Upper lobe of right lung (tissue), 1 donor: ENCODE data around the gene LRP1-AS. TPM values are rescaled to one million over a fixed set of nuclear protein-coding genes. Genes with fewer than 3 reads are reported as not detected.

ENCODE experiments used
- ATAC-seq: fragments of 200-7000 bp; cut with Tn5 transposase; one replicate; pipeline ENCODE4 v1.9.1; 2020; ENCODE audit warnings: mild to moderate bottlenecking, moderate library complexity
- DNase-seq: peaks from one replicate; pipeline ENCODE4 v3.0.0-alpha.2; 2020
- H3K27ac ChIP-seq: fragments of 200-600 bp; one replicate; pipeline ENCODE4 v1.8.0; 2022
- H3K27me3 ChIP-seq: fragments of 200-600 bp; one replicate; pipeline ENCODE4 v1.8.0; 2022; ENCODE audit warnings: mild to moderate bottlenecking
- H3K36me3 ChIP-seq: fragments of 200-600 bp; one replicate; pipeline ENCODE4 v1.8.0; 2022
- H3K4me1 ChIP-seq: fragments of 200-600 bp; one replicate; pipeline ENCODE4 v1.8.0; 2022
- H3K4me3 ChIP-seq: fragments of 200-600 bp; one replicate; pipeline ENCODE4 v1.8.0; 2022; ENCODE audit warnings: mild to moderate bottlenecking
- H3K9me3 ChIP-seq: fragments of 200-600 bp; one replicate; pipeline ENCODE4 v1.8.0; 2022
- CTCF ChIP-seq: fragments of 200-600 bp; IDR thresholded peaks from one replicate; pipeline ENCODE4 v1.8.0; 2022; ENCODE audit warnings: antibody characterized with exemption
- intact Hi-C: fragments of 100-400 bp; cut with DNase I; formaldehyde crosslinking; loops from one replicate; pipeline ENCODE4 v1.11.0; 2022
- total RNA-seq: library from RNA; stranded (reverse); fragmentation: NEBNext Ultra II Directional; extraction: Animal tissue kit (Norgen Biotek cat#: 25700); gene quantifications from one replicate; pipeline ENCODE4 v1.2.1, GENCODE V29; 2021
- donor health status: DM: no; HTN: yes; CAD: no; lungs with severe emphysema.

Gene LRP1-AS
- total RNA-seq, 1 donor from 2014 or later, result not detected

DNA sequence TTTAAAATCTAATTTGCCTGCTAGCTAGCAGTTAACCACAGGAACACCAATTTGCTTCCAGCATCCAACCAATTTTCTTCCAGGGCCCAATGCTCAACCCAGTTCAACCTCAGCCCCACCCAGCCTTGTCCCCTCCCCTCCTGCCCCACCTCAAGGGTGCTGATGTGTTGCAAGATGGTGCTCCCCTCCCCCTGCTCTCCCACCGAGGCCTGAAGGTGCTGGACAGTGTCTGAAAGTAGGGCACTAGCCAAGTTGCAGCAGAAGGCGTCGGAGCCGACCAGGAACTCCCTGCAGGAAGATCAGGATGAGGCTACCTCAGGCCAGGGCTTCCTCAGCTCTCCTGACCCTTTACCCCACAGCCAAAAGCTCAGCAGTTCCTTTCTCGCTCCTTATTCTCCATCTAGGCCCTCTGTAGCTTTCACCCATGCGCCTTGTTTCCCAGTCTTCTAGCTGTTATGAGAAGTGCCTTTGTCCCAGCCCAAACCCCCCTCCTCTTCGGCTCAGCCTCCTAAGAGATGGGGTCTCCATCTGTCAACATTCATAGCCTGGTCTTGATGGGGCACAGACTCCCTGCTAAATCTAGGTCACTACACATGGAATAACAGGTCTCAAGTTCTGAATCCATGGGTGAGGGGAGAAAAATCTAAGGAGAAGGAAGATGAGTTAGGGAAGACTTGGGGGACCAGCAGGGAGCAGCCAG lies 39.8 kb downstream of the LRP1-AS start:
- Histone ChIP-seq H3K36me3 (peaks cover 63% of the 10 kb centered on the region), H3K9me3 (no peaks in the 10 kb centered on the region), H3K4me3 (no peak overlapping the region), H3K27ac (no peak overlapping the region), H3K27me3 (no peaks in the 10 kb centered on the region), H3K4me1 (peaks cover 27% of the 10 kb centered on the region)
- ATAC-seq, result no peak
- no peak for DNase-seq
- intact Hi-C loops, result loop anchor here (5.0 kb wide), 1 partner anchor 35 kb away; no protein-coding TSS in a partner anchor
- TF ChIP-seq CTCF, result no peak

GRCh38 chr12:57106021-57106708 lies 41.3 kb downstream of the LRP1-AS start:
- no peak for TF ChIP-seq CTCF
- peaks cover 74% of the 10 kb centered on the region for H3K36me3 ChIP-seq
- H3K9me3 ChIP-seq, result no peaks in the 10 kb centered on the region
- H3K4me1 ChIP-seq, result peaks cover 24% of the 10 kb centered on the region
- H3K27me3 ChIP-seq, result no peaks in the 10 kb centered on the region
- H3K27ac ChIP-seq, result no peak overlapping the region
- no peak overlapping the region for H3K4me3 ChIP-seq
- intact Hi-C loops, result loop anchor here (5.0 kb wide), 1 partner anchor 34 kb away; no protein-coding TSS in a partner anchor
- DNase-seq, result no peak
- no peak for ATAC-seq

DNA sequence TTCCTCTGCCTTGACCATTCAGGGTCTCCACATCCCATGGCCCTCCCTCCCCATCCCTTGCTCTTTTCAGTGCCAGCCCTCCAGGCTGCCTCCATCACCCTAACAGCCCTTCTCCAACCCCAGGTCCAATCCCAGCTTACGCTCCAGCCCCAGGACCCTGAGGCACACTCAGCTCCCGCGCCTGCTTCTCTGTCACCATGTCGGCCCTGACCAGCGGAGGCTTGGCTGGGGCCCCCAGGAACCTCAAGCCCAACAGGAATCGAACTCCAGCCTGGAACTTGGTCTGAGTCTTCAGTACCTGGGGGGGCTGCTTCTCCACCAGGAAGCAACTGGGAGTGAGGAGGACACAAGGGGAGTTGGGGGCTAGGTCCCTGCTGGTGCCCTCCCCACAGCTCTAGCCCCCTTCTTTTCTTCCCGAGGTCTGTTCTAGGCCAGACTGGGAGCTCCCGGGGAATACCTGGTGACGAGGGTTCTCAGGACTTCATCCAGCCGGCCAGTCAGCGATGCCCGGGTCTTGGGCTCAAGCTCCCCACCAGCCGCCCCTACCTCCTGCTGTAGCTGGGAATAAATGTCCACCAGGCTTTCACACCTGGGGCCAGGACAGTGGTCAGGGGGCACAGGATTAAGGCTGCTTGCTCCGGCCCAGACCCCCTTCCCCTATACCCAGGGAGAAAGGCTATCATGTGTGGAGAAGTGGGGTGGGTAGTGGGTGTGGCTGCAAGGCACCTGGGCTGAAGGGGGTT lies 42.2 kb downstream of the LRP1-AS start:
- H3K4me1 ChIP-seq, result peaks cover 24% of the 10 kb centered on the region
- ATAC-seq (no peak), DNase-seq (no peak)
- no peak for TF ChIP-seq CTCF
- H3K27me3 ChIP-seq, result no peaks in the 10 kb centered on the region
- peaks cover 76% of the 10 kb centered on the region for H3K36me3 ChIP-seq
- no peak overlapping the region for H3K4me3 ChIP-seq
- intact Hi-C loops, result loop anchor here (5.0 kb wide), 1 partner anchor 33 kb away; no protein-coding TSS in a partner anchor
- no peak overlapping the region for H3K27ac ChIP-seq
- H3K9me3 ChIP-seq, result no peaks in the 10 kb centered on the region

DNA sequence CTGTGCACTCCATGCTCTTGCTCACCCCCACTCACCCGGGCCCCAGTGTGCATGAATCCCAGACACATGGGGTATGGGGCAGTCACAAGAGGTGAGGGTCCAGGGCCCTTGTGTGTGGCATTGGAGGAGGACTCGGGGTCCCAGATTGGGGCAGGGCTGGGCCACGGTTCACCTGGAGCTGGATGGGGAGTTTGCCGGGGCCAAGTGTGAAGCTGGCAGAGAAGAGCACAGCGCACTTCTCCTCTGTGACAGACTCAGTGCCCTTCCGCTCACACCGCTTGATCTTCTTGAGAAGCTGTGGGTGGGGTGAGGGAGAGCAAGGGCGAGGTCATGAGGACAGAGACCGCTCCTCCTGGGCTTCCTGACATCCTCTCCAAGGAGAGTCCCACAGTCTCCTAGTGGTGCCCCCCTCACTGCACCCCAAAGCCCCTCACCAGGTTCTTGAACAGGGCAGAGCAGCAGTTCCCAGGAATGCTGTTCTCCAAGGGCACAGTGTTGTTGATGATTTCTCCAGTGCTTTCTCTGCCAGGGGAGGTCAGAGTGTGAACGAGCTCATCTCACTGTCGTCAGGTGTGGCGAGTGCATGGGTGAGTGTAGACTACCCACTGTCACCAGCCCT lies 43.0 kb downstream of the LRP1-AS start:
- H3K27me3 ChIP-seq, result no peaks in the 10 kb centered on the region
- H3K4me3 ChIP-seq, result no peak overlapping the region
- no peak for DNase-seq
- H3K9me3 ChIP-seq, result no peaks in the 10 kb centered on the region
- H3K27ac ChIP-seq, result no peak overlapping the region
- no peak for ATAC-seq
- intact Hi-C loops, result no loop called here
- no peak for TF ChIP-seq CTCF
- peaks cover 84% of the 10 kb centered on the region for H3K36me3 ChIP-seq
- H3K4me1 ChIP-seq, result peaks cover 21% of the 10 kb centered on the region

DNA sequence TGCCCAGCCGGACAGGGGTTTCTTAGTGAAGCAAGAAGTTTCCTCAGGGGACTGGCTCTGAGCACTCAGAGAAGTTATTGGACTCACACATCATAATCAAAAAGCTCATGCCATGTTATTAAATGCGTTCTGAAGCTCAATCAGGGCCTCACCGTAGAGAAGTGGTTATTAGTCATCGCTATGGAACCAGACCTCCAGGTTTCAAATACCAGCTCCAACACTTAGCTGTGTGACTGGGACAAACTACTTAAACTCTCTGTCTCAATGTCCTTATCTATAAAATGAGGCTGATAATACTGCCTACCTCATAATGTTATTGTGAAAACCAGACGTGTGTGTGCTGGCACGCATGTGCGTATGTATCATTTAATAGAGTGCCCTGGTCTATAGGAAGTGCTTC lies 43.6 kb downstream of the LRP1-AS start:
- no peak for TF ChIP-seq CTCF
- H3K9me3 ChIP-seq, result no peaks in the 10 kb centered on the region
- H3K4me3 ChIP-seq, result no peak overlapping the region
- intact Hi-C loops, result no loop called here
- H3K36me3 ChIP-seq, result peaks cover 85% of the 10 kb centered on the region
- DNase-seq (no peak), ATAC-seq (no peak)
- peaks cover 18% of the 10 kb centered on the region for H3K4me1 ChIP-seq
- no peak overlapping the region for H3K27ac ChIP-seq
- H3K27me3 ChIP-seq, result no peaks in the 10 kb centered on the region
